ENCODE measurements around the gene SLX1B.
"Not testable (repeated sequence)": the region's sequence is repeated elsewhere in the genome, so short reads cannot be mapped to it uniquely, and the experiment has no call there.

The SLX1B gene

DNA sequence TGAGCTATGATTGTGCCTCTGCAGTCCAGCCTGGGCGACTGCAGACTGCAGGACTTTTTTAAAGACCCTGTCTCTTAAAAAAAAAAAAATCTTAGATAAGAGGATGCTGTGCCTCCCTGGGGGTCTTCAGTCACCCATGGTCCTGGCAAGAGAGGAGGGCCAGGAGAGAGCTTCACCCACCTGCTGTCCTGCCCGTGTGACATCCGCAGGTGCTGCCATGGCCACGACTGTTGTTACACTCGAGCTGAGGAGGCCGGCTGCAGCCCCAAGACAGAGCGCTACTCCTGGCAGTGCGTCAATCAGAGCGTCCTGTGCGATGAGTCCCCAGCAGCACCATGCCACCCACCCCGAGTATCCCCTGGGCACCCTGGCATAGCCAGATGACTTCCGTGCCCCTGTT, 27.9 kb downstream of the SLX1B start:
- H3K27ac Mint-ChIP-seq; H3K4me3 Mint-ChIP-seq; H3K36me3 Mint-ChIP-seq (ENCODE audit: low read depth); H3K4me1 Mint-ChIP-seq (ENCODE audit: low read depth); H3K9me3 Mint-ChIP-seq; H3K27me3 Mint-ChIP-seq; intact Hi-C loops (cut with micrococcal nuclease): not testable (repeated sequence)

- H3K27me3 Mint-ChIP-seq; H3K36me3 Mint-ChIP-seq (ENCODE audit: low read depth); H3K27ac Mint-ChIP-seq; intact Hi-C loops (cut with micrococcal nuclease); H3K9me3 Mint-ChIP-seq; H3K4me3 Mint-ChIP-seq; H3K4me1 Mint-ChIP-seq (ENCODE audit: low read depth): not testable (repeated sequence)
Measured at GRCh38 chr16:29506308-29506707, 52.0 kb downstream of the SLX1B start, which contains the start of gene NPIPB12. Gene NPIPB12, minus strand, starts transcription at chr16:29506408.
